GM12873 (cell line): ENCODE data around the gene POLR3H.
A peak's percentile ranks its signal among the peaks of the same experiment; 100 is the strongest.

Experiments
- TF ChIP-seq, protein P1 (sequence below): IDR thresholded peaks from 2 replicates; pipeline ENCODE4 v1.5.1; 2012; ENCODE audit warnings: low read depth, mild to moderate bottlenecking, moderate library complexity, low read length, control low read depth; ENCODE audit not compliant: insufficient read depth; ENCODE audit errors: missing control alignments

Gene POLR3H

GRCh38 chr22:41517172-41518047 is 26.9 kb downstream of the POLR3H start:
- TF ChIP-seq, protein P1, sequence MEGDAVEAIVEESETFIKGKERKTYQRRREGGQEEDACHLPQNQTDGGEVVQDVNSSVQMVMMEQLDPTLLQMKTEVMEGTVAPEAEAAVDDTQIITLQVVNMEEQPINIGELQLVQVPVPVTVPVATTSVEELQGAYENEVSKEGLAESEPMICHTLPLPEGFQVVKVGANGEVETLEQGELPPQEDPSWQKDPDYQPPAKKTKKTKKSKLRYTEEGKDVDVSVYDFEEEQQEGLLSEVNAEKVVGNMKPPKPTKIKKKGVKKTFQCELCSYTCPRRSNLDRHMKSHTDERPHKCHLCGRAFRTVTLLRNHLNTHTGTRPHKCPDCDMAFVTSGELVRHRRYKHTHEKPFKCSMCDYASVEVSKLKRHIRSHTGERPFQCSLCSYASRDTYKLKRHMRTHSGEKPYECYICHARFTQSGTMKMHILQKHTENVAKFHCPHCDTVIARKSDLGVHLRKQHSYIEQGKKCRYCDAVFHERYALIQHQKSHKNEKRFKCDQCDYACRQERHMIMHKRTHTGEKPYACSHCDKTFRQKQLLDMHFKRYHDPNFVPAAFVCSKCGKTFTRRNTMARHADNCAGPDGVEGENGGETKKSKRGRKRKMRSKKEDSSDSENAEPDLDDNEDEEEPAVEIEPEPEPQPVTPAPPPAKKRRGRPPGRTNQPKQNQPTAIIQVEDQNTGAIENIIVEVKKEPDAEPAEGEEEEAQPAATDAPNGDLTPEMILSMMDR, result peak; percentile 79

- TF ChIP-seq, protein P1, result peak; percentile 8
Measured at GRCh38 chr22:41516462-41516861, 27.8 kb downstream of the POLR3H start.

GRCh38 chr22:41513391-41513790 is 30.9 kb downstream of the POLR3H start:
- TF ChIP-seq, protein P1, result no peak

GRCh38 chr22:41512421-41513194 is 31.7 kb downstream of the POLR3H start:
- TF ChIP-seq, protein P1, result no peak

- TF ChIP-seq, protein P1, result no peak
Measured at GRCh38 chr22:41511521-41511968, 32.7 kb downstream of the POLR3H start.

DNA sequence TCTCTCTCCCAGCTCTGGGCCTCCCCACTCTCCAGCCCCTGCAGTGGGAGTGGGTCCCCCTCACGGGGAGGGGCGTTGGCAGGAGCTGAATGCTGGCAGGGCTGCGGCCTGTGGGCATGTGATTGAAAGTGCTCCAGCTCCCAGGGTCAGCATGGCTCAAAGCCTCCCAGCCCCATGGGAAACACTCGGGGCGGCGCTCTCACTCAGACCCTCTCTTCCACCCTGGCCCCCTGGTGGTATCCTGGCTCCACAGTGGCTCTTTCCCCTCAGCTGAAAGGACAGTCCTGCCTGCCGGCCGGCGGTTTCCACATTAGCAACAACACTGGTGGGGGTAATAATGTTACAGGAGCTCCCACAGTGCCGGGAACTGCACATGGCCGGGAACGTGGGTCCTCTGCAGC is 35.5 kb downstream of the POLR3H start:
- TF ChIP-seq, protein P1, result no peak
